ENCODE measurements around the gene SCP2. TPM values are rescaled to one million over a fixed set of nuclear protein-coding genes. Genes with fewer than 3 reads are reported as not detected.
"Not testable (repeated sequence)": the region's sequence is repeated elsewhere in the genome, so short reads cannot be mapped to it uniquely, and the experiment has no call there.

SCP2 gene
- total and polyA plus RNA-seq, 7 donors, result 124 to 792 (median 176) TPM

GRCh38 chr1:52943876-52944416, 16.9 kb downstream of the SCP2 start:
- Histone ChIP-seq H3K4me3 (no peak overlapping the region), H3K4me1 (no peaks in the 10 kb centered on the region), H3K27me3 (no peaks in the 10 kb centered on the region), H3K27ac (no peak overlapping the region), H3K36me3 (peaks cover 0 to 3% (median 0%) of the 10 kb centered on the region in 4 donors), H3K9me3 (no peaks in the 10 kb centered on the region)
- TF ChIP-seq EP300 (IDR thresholded peaks at IDR 0.05) (no peak), CTCF (IDR thresholded peaks at IDR 0.05) (no peak), POLR2A (IDR thresholded peaks at IDR 0.05) (no peak), POLR2AphosphoS5 (IDR thresholded peaks at IDR 0.05) (no peak)
- intact Hi-C loops (cut with DNase I), result no loop called here
- WGBS, 2 donors, result 81 to 84% methylated on average over 3 of the region's 3 CpGs
- no peak for DNase-seq

GRCh38 chr1:52944566-52944965, 17.5 kb downstream of the SCP2 start:
- WGBS, 2 donors, result 86 to 89% methylated on average over 10 of the region's 10 CpGs
- TF ChIP-seq CTCF (IDR thresholded peaks at IDR 0.05) (no peak), EP300 (IDR thresholded peaks at IDR 0.05) (no peak), POLR2AphosphoS5 (IDR thresholded peaks at IDR 0.05) (no peak), POLR2A (IDR thresholded peaks at IDR 0.05) (no peak)
- Histone ChIP-seq H3K27me3 (no peaks in the 10 kb centered on the region), H3K36me3 (peaks cover 0 to 9% (median 0%) of the 10 kb centered on the region in 4 donors), H3K9me3 (no peaks in the 10 kb centered on the region), H3K4me1 (no peaks in the 10 kb centered on the region), H3K4me3 (no peak overlapping the region), H3K27ac (no peak overlapping the region)
- intact Hi-C loops (cut with DNase I), result no loop called here
- no peak for DNase-seq

DNA sequence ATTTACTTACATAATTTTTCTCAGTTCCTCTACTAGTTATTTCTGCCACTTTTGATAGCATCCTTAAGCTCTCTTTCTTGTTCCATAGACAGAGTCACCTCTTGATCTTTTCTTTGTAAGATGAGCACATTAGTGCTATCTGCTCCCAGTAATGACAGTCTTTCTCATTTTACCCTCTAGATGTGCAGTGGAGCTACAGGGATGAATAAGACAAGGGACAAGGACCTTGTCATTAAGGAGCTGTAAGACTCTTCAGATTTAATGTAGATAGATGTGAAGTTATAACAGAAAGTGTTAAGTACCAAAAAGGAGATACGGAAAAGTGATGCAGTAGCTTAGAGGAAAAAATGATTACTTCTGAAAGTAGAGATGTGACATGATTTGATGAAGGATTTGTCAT, 20.4 kb downstream of the SCP2 start:
- no peak for TF ChIP-seq CTCF (IDR thresholded peaks at IDR 0.05)
- Histone ChIP-seq H3K27ac (peak overlapping the region in 2 of 4 donors; percentile 19 to 20), H3K27me3 (no peaks in the 10 kb centered on the region), H3K4me3 (no peak overlapping the region), H3K4me1 (no peaks in the 10 kb centered on the region), H3K9me3 (no peaks in the 10 kb centered on the region), H3K36me3 (peaks cover 0 to 19% (median 2%) of the 10 kb centered on the region in 4 donors)
- intact Hi-C loops (cut with DNase I), result no loop called here
- 90 to 92% methylated on average over 1 of the region's 1 CpG for WGBS, 2 donors
- DNase-seq, result no peak

- H3K4me3 ChIP-seq; DNase-seq; intact Hi-C loops (cut with DNase I); H3K27me3 ChIP-seq; H3K4me1 ChIP-seq; H3K9me3 ChIP-seq; H3K27ac ChIP-seq: not testable (repeated sequence)
- H3K36me3 ChIP-seq, result peaks cover 0 to 34% (median 2%) of the 10 kb centered on the region in 4 donors
Measured at GRCh38 chr1:52949602-52950001, 22.5 kb downstream of the SCP2 start.

DNA sequence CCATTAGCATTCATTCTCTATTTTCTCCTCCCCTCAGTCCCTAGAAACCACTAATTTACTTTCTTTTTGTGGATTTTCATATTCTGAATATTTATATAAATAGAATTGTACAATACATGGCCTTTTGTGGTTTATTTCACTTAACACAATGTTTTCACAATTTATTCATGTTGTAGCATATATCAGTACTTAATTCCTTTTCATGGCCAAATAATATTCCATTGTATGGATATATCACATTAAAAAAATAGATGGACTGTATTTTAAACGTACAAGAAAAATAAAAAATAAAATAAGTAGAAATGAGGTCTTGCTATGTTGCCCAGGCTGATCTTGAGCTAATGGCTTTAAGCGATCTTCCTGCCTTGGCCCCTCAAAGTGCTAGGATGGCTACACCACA, 25.0 kb downstream of the SCP2 start:
- Histone ChIP-seq H3K36me3 (peaks cover 0 to 34% (median 2%) of the 10 kb centered on the region in 4 donors), H3K4me1 (peaks cover 0 to 6% (median 0%) of the 10 kb centered on the region in 4 donors)
- intact Hi-C loops (cut with DNase I), result no loop called here

More for the DNA sequence above, 25.0 kb downstream of the SCP2 start:
- WGBS, 2 donors, result 94 to 95% methylated on average over 2 of the region's 2 CpGs
- H3K9me3 ChIP-seq, result no peaks in the 10 kb centered on the region
- no peak overlapping the region for H3K27ac ChIP-seq
- TF ChIP-seq CTCF (IDR thresholded peaks at IDR 0.05), result no peak
- TF ChIP-seq POLR2A (IDR thresholded peaks at IDR 0.05), result no peak
- no peak for TF ChIP-seq POLR2AphosphoS5 (IDR thresholded peaks at IDR 0.05)
- TF ChIP-seq EP300 (IDR thresholded peaks at IDR 0.05), result no peak
- no peak for DNase-seq
- H3K27me3 ChIP-seq, result no peaks in the 10 kb centered on the region
- H3K4me3 ChIP-seq, result no peak overlapping the region
